H1 (cell line): ENCODE results near the gene PRR12.

Source experiments
- EZH2 ChIP-seq: fragments of 200-600 bp; sonication (generic); IDR thresholded peaks from 2 replicates; pipeline ENCODE4 v1.7.1; 2012; ENCODE audit warnings: low read depth, mild to moderate bottlenecking, moderate library complexity, low read length, inconsistent platforms; ENCODE audit not compliant: severe bottlenecking
- JUND ChIP-seq: IDR thresholded peaks from 2 replicates; pipeline ENCODE4 v1.6.1; 2011; ENCODE audit warnings: mild to moderate bottlenecking, improper control_type of control experiment, low read length
- POLR2A ChIP-seq, 2 experiments: IDR thresholded peaks; 1 replicate in 1 of 2; 2 replicates in 1 of 2; pipeline ENCODE4 v1.6.1; 2011; ENCODE audit warnings: low read depth in 2 of 2, low read length in 2 of 2, mild to moderate bottlenecking in 2 of 2; ENCODE audit errors: control extremely low read depth in 1 of 2
- POLR2AphosphoS5 ChIP-seq: IDR thresholded peaks from 2 replicates; pipeline ENCODE4 v1.6.1; 2011; ENCODE audit warnings: low read depth, low read length
- RFX5 ChIP-seq: IDR thresholded peaks from 2 replicates; pipeline ENCODE4 v1.6.1; 2011; ENCODE audit warnings: low read depth, low read length, improper control_type of control experiment, borderline replicate concordance
- TEAD4 ChIP-seq: IDR thresholded peaks from 2 replicates; pipeline ENCODE4 v1.6.1; 2012; ENCODE audit warnings: low read depth, low read length, inconsistent platforms, mixed read lengths
- YY1 ChIP-seq: IDR thresholded peaks from 2 replicates; pipeline ENCODE4 v1.6.1; 2011; ENCODE audit warnings: low read depth, mild to moderate bottlenecking, low read length
- TF ChIP-seq, protein P1 (sequence below), 3 experiments: IDR thresholded peaks; 1 replicate in 2 of 3; 2 replicates in 1 of 3; pipeline versions ENCODE4 v1.5.1 to v1.6.1; 2011; ENCODE audit warnings: low read length in 3 of 3, mild to moderate bottlenecking in 3 of 3, inconsistent platforms in 2 of 3, low read depth in 1 of 3, moderate library complexity in 1 of 3; ENCODE audit not compliant: insufficient read depth in 1 of 3; ENCODE audit errors: control extremely low read depth in 1 of 3

- no peak for TF ChIP-seq POLR2AphosphoS5
- no peak for TF ChIP-seq POLR2A (IDR thresholded peaks at IDR 0.05; ENCODE audit: control extremely low read depth in 1 of 2, low read depth in 2 of 2, low read length in 2 of 2)
- no peak for TF ChIP-seq EZH2
- TF ChIP-seq, protein P1, sequence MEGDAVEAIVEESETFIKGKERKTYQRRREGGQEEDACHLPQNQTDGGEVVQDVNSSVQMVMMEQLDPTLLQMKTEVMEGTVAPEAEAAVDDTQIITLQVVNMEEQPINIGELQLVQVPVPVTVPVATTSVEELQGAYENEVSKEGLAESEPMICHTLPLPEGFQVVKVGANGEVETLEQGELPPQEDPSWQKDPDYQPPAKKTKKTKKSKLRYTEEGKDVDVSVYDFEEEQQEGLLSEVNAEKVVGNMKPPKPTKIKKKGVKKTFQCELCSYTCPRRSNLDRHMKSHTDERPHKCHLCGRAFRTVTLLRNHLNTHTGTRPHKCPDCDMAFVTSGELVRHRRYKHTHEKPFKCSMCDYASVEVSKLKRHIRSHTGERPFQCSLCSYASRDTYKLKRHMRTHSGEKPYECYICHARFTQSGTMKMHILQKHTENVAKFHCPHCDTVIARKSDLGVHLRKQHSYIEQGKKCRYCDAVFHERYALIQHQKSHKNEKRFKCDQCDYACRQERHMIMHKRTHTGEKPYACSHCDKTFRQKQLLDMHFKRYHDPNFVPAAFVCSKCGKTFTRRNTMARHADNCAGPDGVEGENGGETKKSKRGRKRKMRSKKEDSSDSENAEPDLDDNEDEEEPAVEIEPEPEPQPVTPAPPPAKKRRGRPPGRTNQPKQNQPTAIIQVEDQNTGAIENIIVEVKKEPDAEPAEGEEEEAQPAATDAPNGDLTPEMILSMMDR (IDR thresholded peaks at IDR 0.05; ENCODE audit: control extremely low read depth in 1 of 3, insufficient read depth in 1 of 3, low read depth in 1 of 3, low read length in 3 of 3): no peak
- no peak for TF ChIP-seq YY1
- no peak for TF ChIP-seq RFX5
- TF ChIP-seq JUND: no peak
- no peak for TF ChIP-seq TEAD4
Measured at GRCh38 chr19:49559443-49559842, 31.5 kb upstream of the PRR12 start.
